Adrenal gland (tissue), 12 donors: ENCODE measurements around the gene CCDC187. TPM values are rescaled to one million over a fixed set of nuclear protein-coding genes. Genes with fewer than 3 reads are reported as not detected.

Experiments used
- DNase-seq, 7 donors: peaks; one replicate each; pipeline ENCODE4 v3.0.0-alpha.2; 2019 to 2020
- H3K27ac ChIP-seq, 5 donors: fragments of 200-600 bp; sonication (generic) in 4 of 5; 1 replicate in 3 of 5; 2 replicates in 2 of 5; pipeline versions ENCODE4 v1.5.1 to v1.8.0; 2016 to 2020; ENCODE audit warnings: mild to moderate bottlenecking in 1 of 5
- H3K27me3 ChIP-seq: fragments of 200-600 bp; 2 replicates; pipeline ENCODE4 v1.8.0; 2021
- H3K36me3 ChIP-seq, 2 donors: fragments of 200-600 bp; replicated peaks in 1 of 2; 1 replicate in 1 of 2; 2 replicates in 1 of 2; pipeline versions ENCODE4 v1.5.1 to v1.8.0; 2018 to 2022
- H3K4me1 ChIP-seq, 2 donors: fragments of 200-600 bp; replicated peaks in 1 of 2; 1 replicate in 1 of 2; 2 replicates in 1 of 2; pipeline versions ENCODE4 v1.5.1 to v1.8.0; 2018 to 2021
- H3K4me3 ChIP-seq, 4 donors: fragments of 200-600 bp; sonication (generic) in 3 of 4; one replicate each; pipeline ENCODE4 v1.5.1; 2016 to 2018
- H3K9me3 ChIP-seq, 3 donors: fragments of 200-600 bp; sonication (generic) in 1 of 3; replicated peaks in 1 of 3; 1 replicate in 2 of 3; 2 replicates in 1 of 3; pipeline versions ENCODE4 v1.5.1 to v1.8.0; 2016 to 2021
- CTCF ChIP-seq, 6 experiments: fragments of 450-650 bp in 4 of 6; fragments of 200-600 bp in 2 of 6; sonication (generic) in 1 of 6; IDR thresholded peaks; 1 replicate in 5 of 6; 2 replicates in 1 of 6; pipeline versions ENCODE4 v1.5.1 to v1.8.0; 2016 to 2021; ENCODE audit warnings: antibody characterized with exemption in 6 of 6, mild to moderate bottlenecking in 2 of 6, moderate library complexity in 1 of 6
- POLR2A ChIP-seq, 2 donors: fragments of 450-650 bp; IDR thresholded peaks; one replicate each; pipeline ENCODE4 v1.6.1; 2017; ENCODE audit warnings: antibody characterized with exemption in 2 of 2, mild to moderate bottlenecking in 2 of 2, moderate library complexity in 1 of 2
- WGBS, 4 donors: extraction: QIAGEN DNeasy Blood & Tissue Kit in 2 of 4; methylation state at CpG; one replicate each; pipeline versions ENCODE4 v1.1.5 to v1.1.7; 2013 to 2017; 5-methylcytosine and 5-hydroxymethylcytosine counted together
- intact Hi-C, 2 donors: fragments of 100-400 bp; cut with DNase I; formaldehyde crosslinking; loops; one replicate each; pipeline versions ENCODE4 v1.14.1 to v1.15.0; 2022 to 2023
- polyA plus RNA-seq, 3 donors: library from polyadenylated mRNA; stranded (reverse); fragments of 200-250 nt in 2 of 3; fragments of 350-450 nt in 1 of 3; fragmentation: Illumina TruSeq in 1 of 3; extraction: RNeasy Lipid Tissue Mini Kit (QIAGEN cat#74804) in 1 of 3; gene quantifications; one replicate each; pipeline ENCODE4 v1.2.3, GENCODE V29; 2013 to 2014
- total RNA-seq, 9 donors: library from RNA; depleted of rRNA in 4 of 9; stranded (reverse); fragments of >200 nt in 4 of 9; fragments of 120-200 nt in 1 of 9; fragmentation: NEBNext Ultra II Directional in 1 of 9; extraction: Animal tissue kit (Norgen Biotek cat#: 25700) in 1 of 9; gene quantifications; one replicate each; pipeline versions ENCODE4 v1.1.0 to v1.2.4, GENCODE V29; 2013 to 2023
- donor health status: healthy with polysubstance abuse.
- donor health status: Bipolar disorder and iron deficiency.
- donor health status: DM: yes; HTN: yes; CAD: no.
- donor health status: DM: no; HTN: no; CAD: no.
- donor health status: DM: no; HTN: no; CAD: no.
- donor health status: DM: yes; HTN: yes; CAD: no.

CCDC187 gene
- total and polyA plus RNA-seq, 12 donors, result under 0.01 to 0.44 (median 0.08) TPM; not detected in 1

DNA sequence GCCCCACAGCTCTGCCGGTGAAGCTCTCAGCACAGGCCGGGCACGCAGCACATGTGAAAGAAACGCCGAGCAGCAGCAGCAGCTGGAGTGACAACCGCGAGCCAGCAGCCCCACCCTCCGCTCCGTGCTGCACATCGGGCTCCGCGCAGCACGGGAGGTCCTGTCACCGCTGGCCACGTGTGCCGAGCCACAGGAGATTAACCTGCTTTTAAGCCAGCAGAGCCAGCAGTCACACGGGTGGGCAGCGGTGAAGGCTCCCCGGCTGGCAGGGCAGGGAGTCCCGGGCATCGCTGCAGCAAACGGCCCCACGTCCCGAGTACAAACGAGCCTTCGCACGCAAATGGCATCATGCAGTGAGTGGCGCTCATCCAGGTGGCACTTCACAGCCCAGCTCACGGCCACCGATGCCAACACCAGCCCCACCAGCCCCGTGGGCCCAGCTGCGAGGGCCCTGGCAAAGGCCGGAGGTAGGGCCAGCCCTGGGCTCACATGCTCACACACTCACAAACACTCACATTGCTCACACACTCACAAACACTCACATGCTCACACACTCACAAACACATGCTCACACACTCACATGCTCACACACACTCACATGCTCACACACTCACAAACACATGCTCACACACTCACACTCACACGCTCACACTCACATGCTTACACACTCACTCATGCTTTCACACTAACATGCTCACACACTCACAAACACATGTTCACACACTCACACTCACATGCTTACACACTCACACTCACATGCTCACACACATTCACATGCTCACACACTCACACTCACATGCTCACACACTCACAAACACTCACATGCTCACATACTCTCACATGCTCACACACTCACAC is 11.1 kb downstream of the CCDC187 start:
- DNase-seq, result no peak
- Histone ChIP-seq H3K4me3 (no peak overlapping the region), H3K36me3 (no peaks in the 10 kb centered on the region), H3K9me3 (no peaks in the 10 kb centered on the region), H3K4me1 (no peaks in the 10 kb centered on the region), H3K27me3 (peaks cover 10% of the 10 kb centered on the region), H3K27ac (no peak overlapping the region)
- intact Hi-C loops, result no loop called here
- TF ChIP-seq CTCF (IDR thresholded peaks at IDR 0.05) (no peak), POLR2A (IDR thresholded peaks at IDR 0.05) (no peak)
- WGBS, 4 donors, result 84 to 89% (median 86%) methylated on average over 10 to 34 of the region's 34 CpGs

- Histone ChIP-seq H3K36me3 (no peaks in the 10 kb centered on the region), H3K4me3 (no peak overlapping the region), H3K27me3 (peaks cover 10% of the 10 kb centered on the region), H3K4me1 (no peaks in the 10 kb centered on the region), H3K9me3 (no peaks in the 10 kb centered on the region), H3K27ac (no peak overlapping the region)
- TF ChIP-seq POLR2A (IDR thresholded peaks at IDR 0.05), result no peak
- no peak for TF ChIP-seq CTCF (IDR thresholded peaks at IDR 0.05)
- 84 to 97% (median 87%) methylated on average over 10 to 19 of the region's 19 CpGs for WGBS, 4 donors
- intact Hi-C loops, result no loop called here
- DNase-seq, result no peak
Measured at GRCh38 chr9:136292026-136292538, 11.8 kb downstream of the CCDC187 start.

- Histone ChIP-seq H3K4me1 (no peaks in the 10 kb centered on the region), H3K27ac (no peak overlapping the region), H3K4me3 (no peak overlapping the region), H3K27me3 (peaks cover 9% of the 10 kb centered on the region), H3K9me3 (no peaks in the 10 kb centered on the region), H3K36me3 (no peaks in the 10 kb centered on the region)
- no peak for TF ChIP-seq CTCF (IDR thresholded peaks at IDR 0.05)
- no peak for TF ChIP-seq POLR2A (IDR thresholded peaks at IDR 0.05)
- intact Hi-C loops, result no loop called here
- 82 to 89% (median 85%) methylated on average over 7 to 22 of the region's 22 CpGs for WGBS, 4 donors
- DNase-seq, result no peak
Measured at GRCh38 chr9:136291306-136292025, 12.4 kb downstream of the CCDC187 start.

GRCh38 chr9:136290508-136291000 is 13.3 kb downstream of the CCDC187 start:
- DNase-seq, result no peak
- intact Hi-C loops, result no loop called here
- H3K4me3 ChIP-seq, result no peak overlapping the region
- WGBS, 4 donors, result 86 to 97% (median 86%) methylated on average over 6 to 31 of the region's 31 CpGs; no CpG with 5 or more reads in 1 of the 4 donors
- H3K27me3 ChIP-seq, result peaks cover 9% of the 10 kb centered on the region
- H3K36me3 ChIP-seq, result no peaks in the 10 kb centered on the region
- TF ChIP-seq POLR2A (IDR thresholded peaks at IDR 0.05) (no peak), CTCF (IDR thresholded peaks at IDR 0.05) (no peak)
- H3K9me3 ChIP-seq, result no peaks in the 10 kb centered on the region
- H3K4me1 ChIP-seq, result no peaks in the 10 kb centered on the region
- H3K27ac ChIP-seq, result no peak overlapping the region
